HG02571 (cell line): ENCODE results near the gene CPXM2.

Source experiments
- ATAC-seq: cut with Tn5 transposase; IDR thresholded peaks from one replicate; pipeline ENCODE4 v1.9.1; 2021; ENCODE audit warnings: mild to moderate bottlenecking, moderate library complexity; ENCODE audit not compliant: unreplicated experiment

Gene CPXM2

GRCh38 chr10:123891144-123892071, at the start of gene CPXM2:
TSS of gene CPXM2 (minus strand) at chr10:123891807. CDS start at chr10:123891659, 148 bp downstream.
- ATAC-seq: no peak

GRCh38 chr10:123939591-123939990, 48.0 kb upstream of the CPXM2 start:
- ATAC-seq: no peak

GRCh38 chr10:123938890-123939289, 47.3 kb upstream of the CPXM2 start:
- ATAC-seq: no peak

GRCh38 chr10:123936426-123936825, 44.8 kb upstream of the CPXM2 start:
- ATAC-seq: no peak

GRCh38 chr10:123935680-123936079, 44.1 kb upstream of the CPXM2 start:
- ATAC-seq: no peak

GRCh38 chr10:123934846-123935245, 43.2 kb upstream of the CPXM2 start:
- ATAC-seq: no peak

- ATAC-seq: no peak
Measured at GRCh38 chr10:123930340-123931001, 38.9 kb upstream of the CPXM2 start.

- no peak for ATAC-seq
Measured at GRCh38 chr10:123929791-123930190, 38.2 kb upstream of the CPXM2 start.

GRCh38 chr10:123928427-123928826, 36.8 kb upstream of the CPXM2 start:
- no peak for ATAC-seq

GRCh38 chr10:123926401-123927264, 35.0 kb upstream of the CPXM2 start:
- no peak for ATAC-seq

- ATAC-seq: no peak
Measured at GRCh38 chr10:123922126-123922525, 30.5 kb upstream of the CPXM2 start.

- no peak for ATAC-seq
Measured at GRCh38 chr10:123916775-123917174, 25.2 kb upstream of the CPXM2 start.

- ATAC-seq: no peak
Measured at GRCh38 chr10:123913688-123914268, 22.2 kb upstream of the CPXM2 start.

- ATAC-seq: no peak
Measured at GRCh38 chr10:123912871-123913270, 21.3 kb upstream of the CPXM2 start.

GRCh38 chr10:123912466-123912865, 20.9 kb upstream of the CPXM2 start:
- ATAC-seq: no peak

- ATAC-seq: no peak
Measured at GRCh38 chr10:123911866-123912265, 20.3 kb upstream of the CPXM2 start.

GRCh38 chr10:123909866-123910265, 18.3 kb upstream of the CPXM2 start:
- no peak for ATAC-seq

GRCh38 chr10:123909426-123909825, 17.8 kb upstream of the CPXM2 start:
- ATAC-seq: no peak

GRCh38 chr10:123908379-123908778, 16.8 kb upstream of the CPXM2 start:
- no peak for ATAC-seq

GRCh38 chr10:123906884-123907652, 15.5 kb upstream of the CPXM2 start:
- ATAC-seq: no peak
